Large intestine (tissue), 3 donors: ENCODE results near the gene SMARCA2. TPM values are rescaled to one million over a fixed set of nuclear protein-coding genes. Genes with fewer than 3 reads are reported as not detected.

Experiments
- DNase-seq, 2 donors: peaks; one replicate each; pipeline versions ENCODE4 v3.0.0 to v3.0.0-alpha.2; 2013
- H3K27ac ChIP-seq: one replicate; pipeline ENCODE4 v1.5.1; 2013; ENCODE audit warnings: low read length
- H3K27me3 ChIP-seq: 2 replicates; pipeline ENCODE4 v1.6.1; 2013; ENCODE audit warnings: low read length; ENCODE audit not compliant: control insufficient read depth, insufficient read depth
- H3K36me3 ChIP-seq: 2 replicates; pipeline ENCODE4 v1.6.1; 2013; ENCODE audit warnings: low read length; ENCODE audit not compliant: control insufficient read depth, insufficient read depth
- H3K4me1 ChIP-seq: one replicate; pipeline ENCODE4 v1.6.1; 2013; ENCODE audit warnings: low read length; ENCODE audit not compliant: control insufficient read depth, insufficient read depth
- H3K4me3 ChIP-seq: one replicate; pipeline ENCODE4 v1.5.1; 2013; ENCODE audit warnings: low read length
- H3K9me3 ChIP-seq: one replicate; pipeline ENCODE4 v1.6.1; 2013; ENCODE audit warnings: mild to moderate bottlenecking, low read depth, low read length, moderate library complexity; ENCODE audit not compliant: control insufficient read depth
- WGBS: methylation state at CpG from one replicate; pipeline ENCODE4 v1.1.5; 2013; ENCODE audit warnings: low lambda C conversion rate; ENCODE audit not compliant: insufficient coverage; 5-methylcytosine and 5-hydroxymethylcytosine counted together
- polyA plus RNA-seq: library from polyadenylated mRNA; unstranded; fragments of 120-200 nt; gene quantifications from one replicate; pipeline ENCODE4 v1.2.1, GENCODE V29; 2013

Gene SMARCA2
- polyA plus RNA-seq, 1 donor, result 61.1 TPM

DNA sequence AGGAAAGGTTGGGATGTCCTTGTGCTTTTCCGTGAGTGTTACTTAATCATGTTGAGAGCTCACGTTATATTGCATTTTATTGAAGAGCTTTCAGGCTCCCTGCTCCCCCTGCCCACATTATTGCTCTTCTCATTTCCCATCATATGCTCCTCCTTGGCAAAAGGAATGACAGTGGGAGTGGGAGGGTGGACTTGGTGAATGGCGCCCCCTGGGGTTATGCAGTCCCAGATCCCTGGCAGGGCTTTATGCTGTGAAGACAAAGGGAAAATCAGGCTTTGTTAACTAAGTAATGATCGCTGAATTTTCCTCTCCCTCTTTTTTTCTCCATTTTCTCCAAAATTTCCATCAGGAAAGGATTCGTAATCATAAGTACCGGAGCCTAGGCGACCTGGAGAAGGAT lies 166.6 kb downstream of the SMARCA2 start:
- Histone ChIP-seq H3K36me3 (peaks cover 32% of the 10 kb centered on the region), H3K27me3 (no peaks in the 10 kb centered on the region), H3K9me3 (no peaks in the 10 kb centered on the region), H3K27ac (no peak overlapping the region), H3K4me1 (no peaks in the 10 kb centered on the region), H3K4me3 (no peak overlapping the region)
- no peak for DNase-seq
- 88% methylated on average over 2 of the region's 7 CpGs for WGBS

DNA sequence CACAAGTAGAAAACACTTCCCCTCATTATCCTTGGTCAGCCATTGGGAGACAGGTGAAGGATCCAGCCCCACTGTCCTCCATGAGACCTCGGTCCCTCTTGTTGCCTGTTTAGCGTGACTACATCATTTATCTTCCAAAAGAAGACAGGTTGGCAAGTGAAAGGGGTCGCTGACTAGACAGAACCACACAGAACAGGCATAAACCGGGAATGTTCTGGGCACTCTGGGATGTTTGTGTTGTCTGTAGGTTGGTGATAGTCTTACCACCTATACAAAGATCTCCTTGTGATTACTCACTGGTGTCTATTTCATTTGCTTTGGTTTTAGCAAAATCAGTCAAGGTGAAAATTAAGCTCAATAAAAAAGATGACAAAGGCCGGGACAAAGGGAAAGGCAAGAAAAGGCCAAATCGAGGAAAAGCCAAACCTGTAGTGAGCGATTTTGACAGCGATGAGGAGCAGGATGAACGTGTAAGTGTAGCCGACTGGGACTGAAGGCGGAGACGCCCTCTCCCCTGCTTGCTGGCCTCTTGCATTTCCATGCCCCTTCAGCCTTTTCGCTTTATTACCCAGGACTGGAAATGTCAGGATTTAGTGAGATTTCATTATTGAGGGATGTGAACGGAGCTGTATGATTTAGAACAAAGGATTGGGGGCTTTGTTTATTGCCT lies 175.9 kb downstream of the SMARCA2 start:
- H3K4me1 ChIP-seq, result no peaks in the 10 kb centered on the region
- peaks cover 59% of the 10 kb centered on the region for H3K36me3 ChIP-seq
- WGBS, result no CpG with 5 or more reads among the region's 14 CpGs
- DNase-seq, result no peak
- no peaks in the 10 kb centered on the region for H3K27me3 ChIP-seq
- H3K4me3 ChIP-seq, result no peak overlapping the region
- H3K27ac ChIP-seq, result no peak overlapping the region
- no peaks in the 10 kb centered on the region for H3K9me3 ChIP-seq

DNA sequence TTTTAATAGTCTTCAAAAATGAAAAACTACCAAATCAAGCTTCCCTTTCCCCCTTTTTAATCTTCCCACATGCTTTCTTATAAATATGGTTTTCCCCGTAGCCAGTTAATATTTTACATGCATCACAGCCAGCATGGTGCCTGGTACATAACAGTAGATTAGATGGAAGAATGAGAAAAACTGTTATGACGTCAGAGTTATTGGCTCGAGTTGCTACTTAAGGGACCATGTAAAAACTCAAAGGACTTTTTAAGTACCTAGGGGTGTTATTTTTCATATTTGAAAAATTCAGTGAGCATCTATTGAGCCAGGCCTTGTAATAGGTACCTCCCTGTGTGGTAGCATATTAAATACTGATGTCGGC lies 176.4 kb downstream of the SMARCA2 start:
- Histone ChIP-seq H3K36me3 (peaks cover 54% of the 10 kb centered on the region), H3K9me3 (no peaks in the 10 kb centered on the region), H3K4me3 (no peak overlapping the region), H3K27me3 (no peaks in the 10 kb centered on the region), H3K4me1 (no peaks in the 10 kb centered on the region), H3K27ac (no peak overlapping the region)
- WGBS, result 100% methylated on average over 1 of the region's 4 CpGs
- DNase-seq, result no peak

DNA sequence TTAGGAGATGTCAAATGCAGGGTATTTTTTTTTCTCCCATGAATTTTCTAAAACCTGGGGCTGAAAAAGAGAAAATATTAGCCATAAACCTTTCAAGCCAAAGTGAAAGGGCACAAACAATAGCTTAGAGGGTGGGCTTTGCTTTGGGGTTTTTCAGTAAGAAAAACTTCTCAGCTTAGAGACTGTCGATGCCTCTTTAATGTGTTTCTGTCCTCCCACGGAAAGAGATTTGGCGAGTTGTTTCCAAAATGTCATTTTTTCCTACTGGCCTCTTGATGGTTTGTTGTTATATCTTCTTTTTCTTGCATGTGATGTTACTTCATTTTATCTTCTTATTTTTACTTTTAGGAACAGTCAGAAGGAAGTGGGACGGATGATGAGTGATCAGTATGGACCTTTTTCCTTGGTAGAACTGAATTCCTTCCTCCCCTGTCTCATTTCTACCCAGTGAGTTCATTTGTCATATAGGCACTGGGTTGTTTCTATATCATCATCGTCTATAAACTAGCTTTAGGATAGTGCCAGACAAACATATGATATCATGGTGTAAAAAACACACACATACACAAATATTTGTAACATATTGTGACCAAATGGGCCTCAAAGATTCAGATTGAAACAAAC lies 177.3 kb downstream of the SMARCA2 start:
- Histone ChIP-seq H3K27ac (no peak overlapping the region), H3K4me3 (no peak overlapping the region), H3K4me1 (no peaks in the 10 kb centered on the region), H3K27me3 (no peaks in the 10 kb centered on the region), H3K36me3 (peaks cover 46% of the 10 kb centered on the region), H3K9me3 (no peaks in the 10 kb centered on the region)
- WGBS, result 91% methylated on average over 4 of the region's 5 CpGs
- DNase-seq, result no peak

DNA sequence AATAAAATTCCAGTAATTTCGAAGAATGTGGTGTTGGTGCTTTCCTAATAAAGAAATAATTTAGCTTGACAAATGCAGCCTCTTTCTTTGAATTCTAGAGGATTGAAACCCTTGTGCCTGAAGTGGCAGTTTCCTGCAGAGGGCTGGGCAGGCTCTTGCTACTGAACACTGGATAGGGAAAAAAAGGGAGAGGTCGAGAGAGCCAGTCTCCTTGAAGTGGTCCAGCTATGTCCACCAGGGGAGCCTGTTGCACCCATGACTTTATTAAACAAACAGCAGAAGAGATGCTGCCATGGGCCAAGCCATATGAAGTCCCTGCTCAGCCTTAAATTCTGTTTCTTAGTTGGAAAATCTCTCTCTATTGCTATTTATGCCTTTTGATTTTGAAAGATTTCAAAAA lies 178.4 kb downstream of the SMARCA2 start:
- H3K27ac ChIP-seq, result no peak overlapping the region
- H3K36me3 ChIP-seq, result peaks cover 43% of the 10 kb centered on the region
- DNase-seq, result no peak
- no CpG with 5 or more reads among the region's 2 CpGs for WGBS
- H3K9me3 ChIP-seq, result no peaks in the 10 kb centered on the region
- no peak overlapping the region for H3K4me3 ChIP-seq
- H3K4me1 ChIP-seq, result no peaks in the 10 kb centered on the region
- no peaks in the 10 kb centered on the region for H3K27me3 ChIP-seq

DNA sequence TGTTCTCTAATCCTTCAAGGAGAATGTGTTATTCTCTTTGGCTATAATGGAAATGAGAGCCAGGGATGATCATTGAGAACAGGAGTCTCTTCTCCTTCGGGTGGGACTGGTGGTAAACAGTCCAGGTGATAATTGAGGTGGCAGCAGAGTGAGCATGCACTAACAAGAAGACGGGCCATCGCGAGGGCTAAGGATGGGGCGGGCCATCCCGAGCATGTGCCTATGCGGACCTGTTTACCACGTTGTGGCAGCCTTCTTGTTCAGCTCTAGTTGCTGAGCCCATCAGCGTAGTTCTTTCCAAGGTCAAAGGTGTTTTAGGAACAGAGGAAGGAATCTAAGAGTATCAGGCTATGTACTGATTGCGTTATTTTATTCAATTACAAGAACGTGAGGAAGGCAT lies 180.1 kb downstream of the SMARCA2 start:
- DNase-seq, result no peak
- no CpG with 5 or more reads among the region's 11 CpGs for WGBS
- no peaks in the 10 kb centered on the region for H3K4me1 ChIP-seq
- H3K36me3 ChIP-seq, result peaks cover 32% of the 10 kb centered on the region
- H3K27ac ChIP-seq, result no peak overlapping the region
- no peak overlapping the region for H3K4me3 ChIP-seq
- no peaks in the 10 kb centered on the region for H3K27me3 ChIP-seq
- no peaks in the 10 kb centered on the region for H3K9me3 ChIP-seq

DNA sequence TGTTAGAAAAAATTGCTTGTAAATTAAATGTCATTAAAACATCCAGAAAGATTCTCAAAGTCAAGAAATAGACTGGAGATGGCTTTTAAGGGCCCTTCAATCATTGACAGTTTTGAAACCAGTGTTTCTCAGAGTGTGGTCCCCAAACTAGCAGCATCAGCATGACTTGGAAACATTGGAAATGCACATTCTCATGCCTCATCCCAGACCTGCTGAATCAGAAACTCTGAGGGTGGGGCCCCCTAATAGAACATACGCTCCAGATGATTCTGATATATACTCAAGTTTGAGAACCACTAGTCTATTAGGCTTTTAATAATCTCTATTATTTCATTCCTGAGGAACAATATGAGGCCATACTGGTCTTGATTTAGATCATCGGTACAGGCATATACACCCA lies 181.6 kb downstream of the SMARCA2 start:
- peaks cover 22% of the 10 kb centered on the region for H3K36me3 ChIP-seq
- H3K27me3 ChIP-seq, result no peaks in the 10 kb centered on the region
- H3K4me3 ChIP-seq, result no peak overlapping the region
- H3K27ac ChIP-seq, result no peak overlapping the region
- no peaks in the 10 kb centered on the region for H3K9me3 ChIP-seq
- no CpG with 5 or more reads among the region's 2 CpGs for WGBS
- no peaks in the 10 kb centered on the region for H3K4me1 ChIP-seq
- no peak for DNase-seq

DNA sequence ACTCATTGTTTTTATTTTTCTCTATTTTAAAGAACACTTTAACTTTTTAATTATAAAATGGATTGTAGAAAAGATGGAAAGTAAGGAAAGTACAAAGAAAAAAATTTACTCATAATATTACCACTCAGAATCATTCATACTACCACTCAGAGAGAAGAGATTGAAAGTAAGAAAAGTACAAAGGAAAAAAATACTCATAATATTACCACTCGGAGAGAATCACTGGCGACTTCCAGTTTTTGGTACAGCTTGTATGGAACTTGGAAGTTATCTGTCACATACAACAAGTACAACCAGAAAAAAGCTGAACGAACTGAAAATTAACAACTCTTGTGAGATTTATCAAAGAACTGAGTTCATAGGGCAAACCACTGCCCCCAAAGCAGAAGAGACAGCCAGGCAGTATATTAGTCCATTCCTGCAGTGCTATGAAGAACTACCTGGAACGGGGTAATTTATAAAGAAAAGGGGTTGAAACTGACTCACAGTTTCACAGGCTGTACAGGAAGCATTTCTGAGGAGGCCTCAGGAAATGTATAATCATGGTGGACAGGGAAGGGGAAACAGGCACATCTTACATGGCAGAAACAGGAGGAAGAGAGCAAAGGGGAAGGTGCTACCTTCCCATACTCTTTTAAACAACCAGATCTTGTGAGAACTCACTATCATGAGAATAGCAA lies 183.9 kb downstream of the SMARCA2 start:
- H3K27ac ChIP-seq, result no peak overlapping the region
- no peak for DNase-seq
- no CpG with 5 or more reads among the region's 4 CpGs for WGBS
- no peaks in the 10 kb centered on the region for H3K9me3 ChIP-seq
- no peaks in the 10 kb centered on the region for H3K27me3 ChIP-seq
- H3K4me3 ChIP-seq, result no peak overlapping the region
- no peaks in the 10 kb centered on the region for H3K4me1 ChIP-seq
- H3K36me3 ChIP-seq, result peaks cover 8% of the 10 kb centered on the region

DNA sequence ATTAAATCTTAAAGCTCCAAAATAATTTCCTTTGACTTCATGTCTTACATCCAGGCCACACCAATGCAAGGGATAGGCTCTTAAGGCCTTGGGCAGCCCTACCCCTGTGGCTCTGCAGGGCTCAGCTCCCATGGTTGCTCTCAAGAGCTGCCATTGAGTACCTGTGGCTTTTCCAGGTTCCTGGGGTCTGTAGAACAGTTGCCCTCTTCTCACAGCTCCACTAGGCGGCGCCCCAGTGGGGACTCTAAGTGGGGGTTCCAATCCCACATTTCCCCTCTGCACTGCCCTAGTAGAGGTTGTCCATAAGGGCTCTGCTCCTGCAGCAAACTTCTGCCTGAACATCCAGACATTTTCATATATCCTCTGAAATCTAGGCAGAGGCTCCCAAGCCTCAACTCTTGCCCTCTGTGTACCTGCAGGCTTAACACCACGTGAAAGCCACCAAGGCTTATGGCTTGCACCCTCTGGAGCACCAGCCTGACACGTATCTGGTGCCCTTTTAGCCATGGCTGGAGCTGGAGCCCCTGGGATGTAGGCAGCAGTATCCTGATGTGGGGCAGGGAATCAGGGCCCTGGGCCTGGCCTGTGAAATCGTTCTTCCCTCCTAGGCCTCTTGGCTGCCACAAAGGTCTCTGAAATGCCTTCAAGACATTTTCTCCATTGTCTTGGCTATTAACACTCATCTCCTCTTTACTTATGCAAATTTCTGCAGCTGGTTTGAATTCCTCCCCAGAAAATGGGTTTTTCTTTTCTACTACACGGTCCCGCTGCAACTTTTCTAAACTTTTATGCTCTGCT lies 185.1 kb downstream of the SMARCA2 start:
- WGBS, result 92% methylated on average over 2 of the region's 7 CpGs

DNA sequence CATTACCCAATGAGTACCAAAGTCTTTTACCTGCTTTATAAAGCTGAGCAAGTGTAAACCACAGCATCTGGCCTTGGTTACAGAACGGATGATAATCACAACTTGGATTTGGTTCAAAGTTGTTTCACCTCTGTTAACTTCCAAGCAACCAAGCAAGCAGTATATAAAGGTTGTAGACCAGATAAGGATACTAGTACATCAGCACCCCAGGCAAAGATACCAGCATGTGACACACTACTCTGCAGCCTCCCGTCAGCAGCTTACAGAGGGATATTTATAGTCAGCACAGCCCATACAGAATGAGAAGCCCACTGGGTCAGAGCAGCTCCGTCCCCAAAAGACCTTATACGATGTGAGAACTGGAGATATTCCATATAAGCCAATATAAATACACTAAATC lies 193.3 kb downstream of the SMARCA2 start:
- Histone ChIP-seq H3K4me3 (no peak overlapping the region), H3K4me1 (no peaks in the 10 kb centered on the region), H3K27ac (no peak overlapping the region), H3K9me3 (no peaks in the 10 kb centered on the region), H3K27me3 (no peaks in the 10 kb centered on the region), H3K36me3 (no peaks in the 10 kb centered on the region)
- no peak for DNase-seq
- WGBS, result no CpG with 5 or more reads among the region's 4 CpGs

More for the DNA sequence above, 185.1 kb downstream of the SMARCA2 start:
- H3K27me3 ChIP-seq, result no peaks in the 10 kb centered on the region
- no peak overlapping the region for H3K27ac ChIP-seq
- H3K4me3 ChIP-seq, result no peak overlapping the region
- no peaks in the 10 kb centered on the region for H3K4me1 ChIP-seq
- H3K36me3 ChIP-seq, result peaks cover 2% of the 10 kb centered on the region
- H3K9me3 ChIP-seq, result no peaks in the 10 kb centered on the region
- DNase-seq, result no peak
